HEK293T (cell line): ENCODE results near the gene DLEC1.

Experiments used
- BHLHE40 ChIP-seq: fragments of 450-650 bp; IDR thresholded peaks from 2 replicates; pipeline ENCODE4 v1.6.1; 2016; ENCODE audit warnings: mild to moderate bottlenecking, moderate library complexity, borderline replicate concordance
- CTBP1 ChIP-seq: fragments of 450-650 bp; IDR thresholded peaks from 2 replicates; pipeline ENCODE4 v1.6.1; 2016; ENCODE audit warnings: borderline replicate concordance
- ELF4 ChIP-seq: fragments of 450-650 bp; IDR thresholded peaks from 2 replicates; pipeline ENCODE4 v1.6.1; 2017; ENCODE audit warnings: antibody characterized with exemption
- FOXK2 ChIP-seq: fragments of 450-650 bp; IDR thresholded peaks from 2 replicates; pipeline ENCODE4 v1.6.1; 2016; ENCODE audit warnings: mild to moderate bottlenecking
- FOXM1 ChIP-seq: fragments of 450-650 bp; IDR thresholded peaks from 2 replicates; pipeline ENCODE4 v1.6.1; 2017; ENCODE audit warnings: mild to moderate bottlenecking, borderline replicate concordance
- HDGF ChIP-seq: fragments of 450-650 bp; IDR thresholded peaks from 2 replicates; pipeline ENCODE4 v1.6.1; 2017; ENCODE audit warnings: antibody characterized with exemption, borderline replicate concordance
- L3MBTL2 ChIP-seq: fragments of 450-650 bp; conservative IDR thresholded peaks from 2 replicates; pipeline ENCODE4 v1.6.1; 2016; ENCODE audit warnings: mild to moderate bottlenecking
- NFRKB ChIP-seq: fragments of 450-650 bp; IDR thresholded peaks from 2 replicates; pipeline ENCODE4 v1.6.1; 2016; ENCODE audit warnings: mild to moderate bottlenecking, moderate library complexity
- PKNOX1 ChIP-seq: fragments of 450-650 bp; IDR thresholded peaks from 2 replicates; pipeline ENCODE4 v1.6.1; 2016
- SP1 ChIP-seq: fragments of 450-650 bp; IDR thresholded peaks from 2 replicates; pipeline ENCODE4 v1.6.1; 2017
- SUZ12 ChIP-seq: fragments of 450-650 bp; IDR thresholded peaks from 2 replicates; pipeline ENCODE4 v1.6.1; 2016; ENCODE audit warnings: mild to moderate bottlenecking
- TARDBP ChIP-seq: fragments of 450-650 bp; IDR thresholded peaks from 2 replicates; pipeline ENCODE4 v1.6.1; 2016
- ZNF384 ChIP-seq: fragments of 450-650 bp; IDR thresholded peaks from 2 replicates; pipeline ENCODE4 v1.6.1; 2016

DNA sequence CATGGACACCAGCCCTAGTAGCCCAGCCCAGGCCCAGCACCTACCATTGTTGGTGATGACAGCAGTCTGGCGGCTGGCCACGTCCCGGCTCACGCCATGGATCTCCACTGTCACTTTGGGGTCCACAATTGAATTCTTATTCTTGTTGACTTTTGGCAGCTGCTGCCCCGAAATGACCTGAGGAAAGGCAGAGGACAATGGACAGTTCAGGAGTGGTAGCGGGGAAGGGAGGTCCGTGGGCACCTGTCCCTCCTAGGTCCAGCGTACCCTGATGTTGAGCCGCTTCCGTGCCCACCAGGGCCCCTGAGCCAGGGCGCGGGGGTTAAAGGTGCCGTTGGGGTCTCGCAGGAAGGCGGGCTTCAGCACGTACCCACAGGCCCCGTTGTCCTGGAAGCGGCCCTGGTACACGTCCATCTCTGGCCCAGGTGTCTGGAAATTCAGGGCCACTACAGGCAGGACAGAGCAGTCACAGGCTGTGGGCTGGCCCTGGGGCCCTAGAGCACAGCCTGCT, 30.8 kb upstream of the DLEC1 start:
- no peak for TF ChIP-seq FOXK2
- no peak for TF ChIP-seq BHLHE40
- TF ChIP-seq FOXM1: no peak
- no peak for TF ChIP-seq PKNOX1
- TF ChIP-seq SP1: no peak
- no peak for TF ChIP-seq NFRKB
- no peak for TF ChIP-seq TARDBP
- no peak for TF ChIP-seq ELF4
- no peak for TF ChIP-seq L3MBTL2
- TF ChIP-seq SUZ12: no peak
- no peak for TF ChIP-seq ZNF384
- no peak for TF ChIP-seq HDGF
- TF ChIP-seq CTBP1: no peak
